Fibroblast of lung (primary cell): ENCODE measurements around the gene TRAP1. TPM values are rescaled to one million over a fixed set of nuclear protein-coding genes. Genes with fewer than 3 reads are reported as not detected.
A peak's percentile ranks its signal among the peaks of the same experiment; 100 is the strongest.

Experiments used
- DNase-seq, 2 donors: peaks; one replicate each; pipeline versions ENCODE4 v3.0.0 to v3.0.0-alpha.2; 2010; ENCODE audit warnings: low read depth in 2 of 2
- H2AFZ ChIP-seq: 2 replicates; pipeline ENCODE4 v1.5.1; 2012; ENCODE audit warnings: low read length, control low read depth, inconsistent platforms
- H3K27ac ChIP-seq: 2 replicates; pipeline ENCODE4 v1.5.1; 2011; ENCODE audit warnings: low read length, control low read depth; ENCODE audit not compliant: insufficient read depth
- H3K27me3 ChIP-seq: 2 replicates; pipeline ENCODE4 v1.5.1; 2011; ENCODE audit warnings: mild to moderate bottlenecking, low read length; ENCODE audit not compliant: control insufficient read depth, insufficient read depth
- H3K36me3 ChIP-seq: 2 replicates; pipeline ENCODE4 v1.5.1; 2011; ENCODE audit warnings: low read length; ENCODE audit not compliant: control insufficient read depth, insufficient read depth
- H3K4me1 ChIP-seq: 2 replicates; pipeline ENCODE4 v1.5.1; 2011; ENCODE audit warnings: low read length; ENCODE audit not compliant: control insufficient read depth, insufficient read depth; ENCODE audit errors: extremely low read depth
- H3K4me2 ChIP-seq: 2 replicates; pipeline ENCODE4 v1.5.1; 2011; ENCODE audit warnings: low read length, control low read depth; ENCODE audit not compliant: insufficient read depth; ENCODE audit errors: extremely low read depth
- H3K4me3 ChIP-seq, 4 experiments: fragments of 200-600 bp in 1 of 4; sonication (generic) in 1 of 4; replicated peaks in 1 of 4; 2 replicates each; pipeline ENCODE4 v1.5.1; 2011 to 2016; ENCODE audit warnings: low read length in 4 of 4, low read depth in 3 of 4, mild to moderate bottlenecking in 3 of 4, control low read depth in 2 of 4, inconsistent platforms in 1 of 4, mixed read lengths in 1 of 4; ENCODE audit not compliant: insufficient read depth in 1 of 4; ENCODE audit errors: control extremely low read depth in 1 of 4
- H3K79me2 ChIP-seq: 2 replicates; pipeline ENCODE4 v1.5.1; 2012; ENCODE audit warnings: mild to moderate bottlenecking, low read length, inconsistent platforms; ENCODE audit not compliant: control insufficient read depth, insufficient read depth
- H3K9ac ChIP-seq: 2 replicates; pipeline ENCODE4 v1.5.1; 2011; ENCODE audit warnings: mild to moderate bottlenecking, low read length, control low read depth; ENCODE audit not compliant: insufficient read depth
- H3K9me3 ChIP-seq: 2 replicates; pipeline ENCODE4 v1.5.1; 2012; ENCODE audit warnings: low read depth, low read length; ENCODE audit not compliant: control insufficient read depth, insufficient read depth
- H4K20me1 ChIP-seq: 2 replicates; pipeline ENCODE4 v1.5.1; 2011; ENCODE audit warnings: low read length; ENCODE audit not compliant: control insufficient read depth, insufficient read depth; ENCODE audit errors: extremely low read depth
- EZH2 ChIP-seq: IDR thresholded peaks from 2 replicates; pipeline ENCODE4 v1.5.1; 2012; ENCODE audit warnings: low read length, control low read depth, mild to moderate bottlenecking; ENCODE audit errors: missing control alignments
- polyA plus RNA-seq, 2 donors: library from polyadenylated mRNA; depleted of rRNA in 1 of 2; stranded (reverse) in 1 of 2; unstranded in 1 of 2; fragments of >200 nt; gene quantifications; 2 replicates each; pipeline ENCODE4 v1.2.1, GENCODE V29; 2011 to 2012; ENCODE audit warnings: missing spikeins in 1 of 2
- total RNA-seq: library from RNA; depleted of rRNA; stranded (reverse); fragments of >200 nt; gene quantifications from 2 replicates; pipeline ENCODE4 v1.2.1, GENCODE V29; 2014
- TF ChIP-seq, protein P1 (sequence below), 2 donors: IDR thresholded peaks in 1 of 2; conservative IDR thresholded peaks in 1 of 2; 1 replicate in 1 of 2; 2 replicates in 1 of 2; pipeline ENCODE4 v1.5.1; 2011 to 2012; ENCODE audit warnings: low read length in 2 of 2, control low read depth in 1 of 2, inconsistent platforms in 1 of 2, low read depth in 1 of 2, mild to moderate bottlenecking in 1 of 2

TRAP1 gene
- total and polyA plus RNA-seq, 2 donors (not counting 1 experiment from before 2014, with no cell fraction given): 52.1 to 97.8 TPM

DNA sequence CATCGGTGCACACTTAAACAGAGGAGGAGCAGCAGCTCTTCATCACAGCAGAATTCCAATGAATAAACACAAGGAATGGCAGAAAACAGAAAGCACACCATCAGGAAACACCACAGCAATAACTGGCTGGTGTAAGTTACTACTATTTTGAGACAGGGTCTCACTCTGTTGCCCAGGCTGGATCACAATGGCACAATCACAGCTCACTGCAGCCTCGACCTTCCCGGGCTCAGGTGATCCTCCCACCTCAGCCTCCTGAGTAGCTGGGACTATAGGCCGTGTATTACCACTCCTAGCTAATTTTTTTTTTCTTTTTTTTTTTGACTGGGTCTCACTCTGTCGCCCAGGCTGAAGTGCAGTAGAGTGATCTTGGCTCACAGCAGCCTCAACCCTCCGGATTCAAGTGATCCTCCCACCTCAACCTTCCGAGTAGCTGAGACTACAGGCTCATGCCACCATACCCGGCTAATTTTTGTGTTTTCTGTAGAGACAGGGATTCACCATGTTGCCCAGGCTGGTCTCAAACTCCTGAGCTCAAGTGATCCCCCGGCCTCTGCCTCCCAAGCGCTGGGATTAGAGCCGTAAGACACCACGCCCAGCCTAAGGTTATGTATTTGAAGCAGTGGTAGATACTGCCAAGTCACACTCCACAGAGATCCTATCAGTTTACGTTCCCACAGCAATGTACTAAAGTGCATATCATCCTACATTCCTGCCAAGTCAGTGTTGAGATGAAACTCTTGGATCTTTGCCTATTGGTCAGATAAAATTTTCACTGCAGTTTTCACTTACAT is 20.7 kb downstream of the TRAP1 start:
- H3K4me2 ChIP-seq: no peak overlapping the region

GRCh38 chr16:3695610-3696369 is 21.5 kb downstream of the TRAP1 start:
- H4K20me1 ChIP-seq: no peaks in the 10 kb centered on the region
- H3K9ac ChIP-seq: no peak overlapping the region
- DNase-seq: no peak
- no peak overlapping the region for H3K4me3 ChIP-seq
- peaks cover 5% of the 10 kb centered on the region for H3K4me1 ChIP-seq
- no peak overlapping the region for H3K4me2 ChIP-seq
- H2AFZ ChIP-seq: no peak overlapping the region
- H3K27ac ChIP-seq: no peak overlapping the region
- H3K9me3 ChIP-seq: no peaks in the 10 kb centered on the region
- TF ChIP-seq, protein P1, sequence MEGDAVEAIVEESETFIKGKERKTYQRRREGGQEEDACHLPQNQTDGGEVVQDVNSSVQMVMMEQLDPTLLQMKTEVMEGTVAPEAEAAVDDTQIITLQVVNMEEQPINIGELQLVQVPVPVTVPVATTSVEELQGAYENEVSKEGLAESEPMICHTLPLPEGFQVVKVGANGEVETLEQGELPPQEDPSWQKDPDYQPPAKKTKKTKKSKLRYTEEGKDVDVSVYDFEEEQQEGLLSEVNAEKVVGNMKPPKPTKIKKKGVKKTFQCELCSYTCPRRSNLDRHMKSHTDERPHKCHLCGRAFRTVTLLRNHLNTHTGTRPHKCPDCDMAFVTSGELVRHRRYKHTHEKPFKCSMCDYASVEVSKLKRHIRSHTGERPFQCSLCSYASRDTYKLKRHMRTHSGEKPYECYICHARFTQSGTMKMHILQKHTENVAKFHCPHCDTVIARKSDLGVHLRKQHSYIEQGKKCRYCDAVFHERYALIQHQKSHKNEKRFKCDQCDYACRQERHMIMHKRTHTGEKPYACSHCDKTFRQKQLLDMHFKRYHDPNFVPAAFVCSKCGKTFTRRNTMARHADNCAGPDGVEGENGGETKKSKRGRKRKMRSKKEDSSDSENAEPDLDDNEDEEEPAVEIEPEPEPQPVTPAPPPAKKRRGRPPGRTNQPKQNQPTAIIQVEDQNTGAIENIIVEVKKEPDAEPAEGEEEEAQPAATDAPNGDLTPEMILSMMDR (conservative IDR thresholded peaks at IDR 0.05 in 1 of 2, IDR thresholded peaks at IDR 0.05 in 1 of 2; ENCODE audit: low read depth in 1 of 2, low read length in 2 of 2): no peak
- TF ChIP-seq EZH2: no peak
- no peaks in the 10 kb centered on the region for H3K27me3 ChIP-seq
- H3K79me2 ChIP-seq: no peaks in the 10 kb centered on the region
- no peaks in the 10 kb centered on the region for H3K36me3 ChIP-seq

More for the DNA sequence above, 20.7 kb downstream of the TRAP1 start:
- peak; percentile 79 to 84 for DNase-seq
- no peaks in the 10 kb centered on the region for H3K79me2 ChIP-seq
- no peaks in the 10 kb centered on the region for H4K20me1 ChIP-seq
- no peaks in the 10 kb centered on the region for H3K36me3 ChIP-seq
- TF ChIP-seq, protein P1 (conservative IDR thresholded peaks at IDR 0.05 in 1 of 2, IDR thresholded peaks at IDR 0.05 in 1 of 2; ENCODE audit: low read depth in 1 of 2, low read length in 2 of 2): no peak
- no peak for TF ChIP-seq EZH2
- no peak overlapping the region for H3K9ac ChIP-seq
- H3K4me3 ChIP-seq: no peak overlapping the region
- H3K27ac ChIP-seq: no peak overlapping the region
- H3K4me1 ChIP-seq: peaks cover 2% of the 10 kb centered on the region
- no peaks in the 10 kb centered on the region for H3K9me3 ChIP-seq
- H3K27me3 ChIP-seq: no peaks in the 10 kb centered on the region
- no peak overlapping the region for H2AFZ ChIP-seq

DNA sequence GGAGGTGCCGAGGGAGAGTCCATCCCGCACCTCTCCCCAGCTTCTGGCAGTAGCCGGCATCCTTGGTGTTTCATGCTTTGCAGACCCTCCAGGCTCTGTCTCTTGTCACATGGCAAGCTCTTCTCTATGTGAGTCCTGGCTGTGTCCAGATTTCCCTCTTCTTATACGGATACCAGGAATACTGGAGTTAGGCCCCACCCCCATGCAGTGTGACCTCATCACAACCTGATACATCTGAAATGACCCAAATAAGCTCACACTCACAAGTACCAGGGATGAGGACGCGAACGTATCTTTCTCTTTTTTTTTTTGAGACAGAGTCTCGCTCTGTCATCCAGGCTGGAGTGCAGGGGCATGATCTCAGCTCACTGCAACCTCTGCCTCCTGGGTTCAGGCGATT is 23.3 kb downstream of the TRAP1 start:
- TF ChIP-seq EZH2: no peak
- DNase-seq: no peak

More for the DNA sequence above, 23.3 kb downstream of the TRAP1 start:
- peaks cover 2% of the 10 kb centered on the region for H3K36me3 ChIP-seq
- H3K9ac ChIP-seq: no peak overlapping the region
- H3K9me3 ChIP-seq: no peaks in the 10 kb centered on the region
- no peaks in the 10 kb centered on the region for H3K79me2 ChIP-seq
- no peaks in the 10 kb centered on the region for H3K27me3 ChIP-seq
- H3K4me3 ChIP-seq: no peak overlapping the region
- no peaks in the 10 kb centered on the region for H4K20me1 ChIP-seq
- peaks cover 5% of the 10 kb centered on the region for H3K4me1 ChIP-seq
- no peak overlapping the region for H3K27ac ChIP-seq
- no peak overlapping the region for H3K4me2 ChIP-seq
- H2AFZ ChIP-seq: no peak overlapping the region
